ENCODE results near the gene FBXW7.

The FBXW7 gene

DNA sequence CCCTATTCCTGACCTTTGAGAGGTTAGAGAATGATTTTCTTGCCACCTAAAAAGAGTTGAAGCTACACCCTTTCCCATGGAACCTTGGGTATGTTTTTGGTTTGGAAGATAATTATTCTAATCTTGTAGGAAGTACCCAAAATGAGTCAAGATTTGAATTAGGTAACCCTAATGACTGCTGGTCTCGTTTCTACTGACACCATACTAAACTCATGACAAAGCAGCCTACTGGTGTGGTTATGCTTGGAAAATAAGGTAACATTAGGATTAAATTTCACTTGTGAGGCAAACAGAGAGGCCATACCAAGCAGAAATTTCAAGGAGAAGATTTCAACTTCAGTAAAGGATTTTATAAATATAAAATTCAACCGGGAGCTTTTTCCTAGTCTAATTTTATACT is 107.9 kb downstream of the FBXW7 start:
- no peak for DNase-seq (ENCODE audit: low spot score)

DNA sequence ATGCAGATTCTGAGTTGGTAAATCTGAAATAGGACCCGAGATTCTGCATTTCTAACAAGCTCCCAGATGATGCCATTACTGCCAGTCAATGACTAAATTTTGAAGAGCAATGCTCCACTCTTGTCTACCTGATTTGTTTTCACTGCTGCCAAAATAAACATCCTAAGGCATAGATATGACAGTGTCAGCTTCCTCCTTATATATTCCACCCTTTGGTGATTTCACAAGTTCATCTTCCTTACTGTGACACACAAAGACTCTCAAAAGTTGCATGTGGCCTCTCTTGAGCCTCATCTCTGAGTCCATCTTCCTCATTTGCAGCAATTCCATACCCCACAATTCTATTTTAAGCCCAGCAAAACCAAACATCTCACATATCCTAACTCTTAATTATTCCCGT is 110.9 kb downstream of the FBXW7 start:
- DNase-seq (ENCODE audit: low spot score) = no peak

DNA sequence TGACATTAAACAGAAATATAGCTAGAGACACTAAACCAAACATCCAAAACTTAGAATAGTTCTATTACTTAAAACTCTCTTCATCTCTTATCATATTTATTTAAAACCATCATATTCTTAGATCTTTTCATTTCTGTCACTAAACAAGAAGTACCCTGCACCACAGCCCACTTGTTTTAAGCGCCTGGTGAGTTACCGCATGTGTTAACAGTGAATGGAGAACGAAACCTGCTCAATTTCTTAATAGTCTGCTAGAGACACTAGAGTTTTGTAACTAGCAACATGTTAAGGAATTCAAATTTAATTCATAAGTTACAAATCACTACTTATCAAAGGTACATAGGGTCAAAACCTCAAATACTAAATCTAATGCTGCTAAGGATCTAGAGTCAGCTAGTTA is 111.5 kb downstream of the FBXW7 start:
- no peak for DNase-seq (ENCODE audit: low spot score)

DNA sequence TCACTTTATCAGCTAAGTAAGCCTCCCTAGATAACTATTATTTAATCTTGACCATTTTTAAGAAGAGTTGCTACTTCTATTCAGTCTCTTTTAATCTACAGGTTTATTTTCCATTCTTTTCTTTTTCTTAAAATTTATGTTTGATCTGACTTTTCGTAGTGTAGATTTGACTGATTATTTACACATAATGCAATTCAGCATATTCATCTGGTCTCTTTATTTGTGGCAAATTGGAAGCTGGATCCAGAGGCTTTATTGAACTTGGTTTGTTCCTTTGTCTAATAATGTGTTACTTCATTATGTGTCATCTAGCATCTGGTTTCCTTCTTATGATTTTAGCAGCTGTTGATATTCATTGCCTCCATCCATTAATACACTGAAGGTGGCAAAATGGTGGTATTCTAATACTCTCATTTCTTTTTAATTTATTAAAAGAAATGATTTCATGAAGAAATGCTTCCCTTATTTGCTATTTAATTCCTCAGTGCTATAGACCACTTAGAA is 113.0 kb downstream of the FBXW7 start:
- no peak for DNase-seq (ENCODE audit: low spot score)

DNA sequence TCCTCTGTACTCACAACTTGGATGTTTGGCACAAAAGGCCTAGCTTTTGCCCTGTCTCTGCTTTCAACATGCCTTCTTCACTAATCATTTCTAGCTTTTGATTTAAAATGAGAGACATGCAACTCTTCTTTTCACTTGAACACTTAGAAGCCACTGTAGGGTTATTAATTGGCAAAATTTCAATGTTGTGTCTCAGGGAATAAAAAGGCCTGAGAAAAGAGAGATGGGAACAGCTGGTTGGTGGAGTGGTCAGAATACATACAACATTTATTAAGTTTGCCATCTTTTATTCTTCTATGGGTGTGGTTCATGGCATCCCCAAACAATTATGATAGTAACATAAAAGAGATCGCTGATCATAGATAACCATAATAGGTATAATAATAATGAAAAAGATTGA is 114.3 kb downstream of the FBXW7 start:
- DNase-seq (ENCODE audit: low spot score) = no peak

DNA sequence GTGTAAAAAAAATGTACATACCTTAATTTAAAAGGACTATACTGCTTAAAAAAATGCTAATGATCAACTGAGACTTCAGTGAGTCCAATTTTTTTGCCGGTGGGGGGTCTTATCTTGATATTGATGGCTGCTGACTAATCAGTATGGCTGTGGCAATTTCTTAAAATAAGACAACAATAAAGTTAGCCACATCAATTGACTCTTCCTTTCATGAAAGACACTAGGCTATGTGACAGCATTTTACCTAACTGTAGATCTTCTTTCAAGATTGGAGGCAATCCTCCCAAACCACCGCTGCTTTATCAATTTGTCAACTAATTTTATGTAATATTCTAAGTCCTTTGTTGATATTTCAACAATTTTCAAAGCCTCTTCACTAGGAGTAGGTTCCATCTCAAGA is 116.1 kb downstream of the FBXW7 start:
- no peak for DNase-seq (ENCODE audit: low spot score)

DNA sequence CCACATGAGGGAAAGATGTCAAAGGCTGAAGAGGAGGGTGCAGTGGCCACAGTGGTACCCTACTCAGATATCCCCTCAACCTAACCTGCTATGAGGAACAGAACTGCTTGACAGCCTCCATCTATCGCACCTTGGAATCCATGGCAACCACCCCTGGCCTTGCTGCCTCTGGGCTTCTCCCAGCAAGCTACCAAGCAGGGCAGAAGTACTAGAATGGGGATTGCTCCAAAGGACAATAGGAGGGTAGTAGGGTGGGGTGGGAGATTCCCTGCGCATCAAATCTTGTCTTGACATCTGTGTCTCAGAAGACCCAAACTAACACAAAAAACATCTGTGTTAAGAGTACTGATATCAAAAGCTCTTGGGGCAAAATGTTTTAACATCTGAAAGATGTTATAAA is 118.2 kb downstream of the FBXW7 start:
- no peak for DNase-seq (ENCODE audit: low spot score)

DNA sequence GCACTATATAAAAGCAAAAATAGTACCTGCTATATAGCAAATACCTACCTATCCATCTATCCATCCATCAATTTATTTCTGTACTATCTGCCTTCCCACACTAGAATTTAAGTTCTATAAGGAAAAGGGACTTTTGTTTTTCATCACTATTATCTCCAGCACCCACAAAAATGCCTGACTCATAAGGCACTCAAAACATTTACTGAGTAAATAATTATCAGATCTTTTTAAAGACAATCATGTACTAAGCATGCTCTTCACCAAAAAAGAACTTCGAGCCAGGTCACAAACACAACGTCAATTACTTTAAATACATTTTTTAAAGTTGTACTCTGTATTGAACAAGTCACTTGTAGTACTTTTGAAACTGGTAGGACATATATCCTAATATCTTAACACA is 119.9 kb downstream of the FBXW7 start:
- DNase-seq (ENCODE audit: low spot score) = no peak

DNA sequence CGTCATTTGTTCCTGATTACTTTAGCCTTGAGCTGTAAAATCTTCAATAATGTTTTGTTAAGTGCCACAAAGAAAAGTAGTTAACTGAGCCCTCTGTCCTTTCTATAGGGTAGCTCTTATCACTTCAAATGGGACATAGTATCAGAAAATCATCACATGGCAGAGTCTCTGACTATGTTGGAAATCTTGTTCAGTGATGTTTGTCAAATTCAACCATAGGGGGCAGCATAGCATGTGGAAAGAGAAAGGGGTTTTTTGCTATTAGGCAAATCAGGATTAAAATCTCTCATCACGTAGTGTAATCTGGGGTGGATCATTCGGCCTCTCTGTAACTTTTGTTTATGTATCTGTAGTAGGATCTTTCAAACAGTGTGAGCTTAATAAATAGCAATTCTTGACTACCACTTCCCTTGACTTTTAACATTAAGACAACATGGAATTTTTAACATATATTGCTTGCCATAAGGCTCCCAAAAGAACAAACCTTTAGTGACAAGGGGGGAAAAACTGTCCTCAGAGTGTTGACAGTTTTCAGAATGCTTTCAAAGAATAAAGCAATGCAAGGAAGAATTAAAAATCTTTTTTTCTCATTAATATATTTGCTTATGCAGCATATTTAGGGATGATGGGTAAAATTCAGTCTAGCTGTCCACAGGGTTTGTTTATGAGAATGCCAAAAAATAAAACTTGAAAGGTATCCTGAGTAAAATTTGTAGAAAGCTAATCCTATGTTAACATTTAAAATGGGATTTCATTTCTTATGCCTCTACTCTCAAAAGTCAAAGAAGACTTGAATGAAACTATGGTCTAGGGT is 127.2 kb downstream of the FBXW7 start:
- peak; percentile 36 for DNase-seq (ENCODE audit: low spot score)

DNA sequence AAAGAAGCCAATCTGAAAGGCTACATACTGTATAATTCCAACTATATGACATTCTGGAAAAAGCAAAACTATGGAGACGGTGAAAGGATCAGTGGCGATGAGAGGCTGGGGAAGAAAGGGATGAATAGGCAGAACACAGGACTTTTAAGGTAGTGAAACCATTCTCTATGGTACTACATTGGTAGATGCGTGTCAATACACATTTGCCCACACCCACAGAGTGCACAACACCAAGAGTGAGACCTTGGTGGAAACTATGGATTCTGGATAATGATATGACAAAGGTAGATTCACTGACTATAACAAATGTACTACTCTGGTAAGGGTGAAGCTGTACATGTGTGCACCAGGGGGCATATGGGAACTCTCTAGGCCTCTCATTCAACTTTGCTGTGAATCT is 134.5 kb downstream of the FBXW7 start:
- DNase-seq (ENCODE audit: low spot score) = no peak

DNA sequence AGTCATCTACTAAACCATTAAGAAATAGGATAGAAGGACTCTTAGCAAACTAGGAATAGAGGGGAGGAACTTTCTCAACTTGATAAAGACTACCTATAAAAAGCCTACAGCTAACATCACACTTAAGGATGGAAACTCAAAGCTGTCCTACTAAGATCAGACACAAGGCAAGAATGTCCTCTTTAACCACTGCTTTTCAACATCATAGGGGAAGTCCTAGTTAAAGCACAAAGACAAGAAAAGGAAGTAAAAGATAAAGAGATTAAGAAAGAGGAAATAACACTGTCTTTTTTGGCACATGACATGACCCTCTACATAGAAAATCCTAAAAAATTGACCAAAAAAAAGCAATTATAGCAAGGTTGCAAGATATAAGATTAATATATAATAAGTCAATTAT is 136.6 kb downstream of the FBXW7 start:
- no peak for DNase-seq (ENCODE audit: low spot score)

DNA sequence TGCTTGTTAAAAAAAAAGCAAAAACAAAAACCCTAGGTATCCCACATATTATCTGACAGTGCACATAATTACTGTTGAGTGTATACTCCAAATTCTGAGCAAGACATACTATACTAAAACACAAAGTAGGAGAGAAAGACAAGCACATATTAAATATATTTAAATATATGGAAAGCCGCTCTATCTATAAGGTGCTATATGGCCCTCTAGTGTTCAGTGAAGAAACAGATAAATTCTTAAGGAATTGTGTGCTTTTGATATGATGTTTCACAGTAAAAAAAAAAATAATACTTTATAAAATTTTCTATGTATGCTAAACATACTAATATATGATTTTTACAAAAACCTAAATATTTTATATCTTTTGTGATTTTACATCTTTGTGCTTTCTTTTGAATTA is 137.8 kb downstream of the FBXW7 start:
- DNase-seq (ENCODE audit: low spot score) = peak; percentile 48

DNA sequence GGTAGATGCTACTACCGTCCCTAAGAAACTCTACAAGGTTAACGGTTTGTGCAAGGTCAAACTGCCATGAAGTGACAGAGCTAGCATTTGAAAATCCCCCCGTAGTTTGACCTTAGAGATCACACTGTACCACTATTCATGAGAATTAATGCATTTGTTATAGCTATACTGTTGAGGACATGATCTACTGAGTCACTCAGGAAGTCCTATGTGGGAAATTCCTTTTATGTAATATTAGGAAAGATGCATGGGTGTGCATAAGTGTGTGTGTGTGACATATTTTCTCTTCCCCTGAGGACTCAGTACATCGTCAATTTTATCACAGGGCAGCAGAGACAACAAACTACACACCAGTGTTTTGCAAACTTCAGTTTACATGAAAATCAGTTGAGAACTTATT is 141.1 kb downstream of the FBXW7 start:
- DNase-seq (ENCODE audit: low spot score) = no peak

DNA sequence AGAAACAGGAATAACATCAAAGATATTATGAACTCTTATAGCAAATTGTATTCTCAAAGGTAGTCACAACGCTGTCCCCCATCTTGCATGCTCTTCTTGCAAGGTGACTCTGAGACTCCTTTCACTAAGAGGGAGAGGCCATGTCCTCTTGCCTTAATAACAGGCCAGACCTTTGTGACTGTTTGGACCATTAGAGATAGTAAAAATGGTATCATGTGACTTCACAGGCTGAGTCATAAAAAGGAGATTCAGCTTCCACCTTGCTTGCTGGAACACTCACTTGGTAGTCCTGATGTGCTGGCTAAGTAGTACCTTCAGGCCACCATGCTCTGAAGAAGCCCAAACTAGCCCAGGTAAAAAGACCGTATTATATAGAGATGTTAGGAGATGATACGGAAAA is 143.8 kb downstream of the FBXW7 start:
- no peak for DNase-seq (ENCODE audit: low spot score)

DNA sequence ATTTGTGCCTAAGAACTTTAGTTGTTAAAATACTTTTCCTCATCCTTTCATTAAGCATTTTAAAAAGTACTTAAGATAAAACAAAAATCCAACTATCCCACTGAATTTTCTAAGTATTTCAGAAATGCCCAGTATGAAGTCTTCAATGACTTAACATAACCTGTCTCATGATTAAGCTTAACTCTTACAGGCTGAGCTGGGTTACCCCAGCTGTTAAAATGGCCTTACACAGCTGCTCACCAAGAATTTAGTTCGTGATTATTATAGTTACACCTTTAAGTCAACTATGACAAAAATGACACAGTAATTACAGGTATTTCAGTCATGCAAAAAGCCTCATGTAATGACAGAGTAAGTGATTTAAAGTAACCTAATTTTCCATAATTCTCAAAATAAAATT is 145.7 kb downstream of the FBXW7 start:
- DNase-seq (ENCODE audit: low spot score) = no peak

DNA sequence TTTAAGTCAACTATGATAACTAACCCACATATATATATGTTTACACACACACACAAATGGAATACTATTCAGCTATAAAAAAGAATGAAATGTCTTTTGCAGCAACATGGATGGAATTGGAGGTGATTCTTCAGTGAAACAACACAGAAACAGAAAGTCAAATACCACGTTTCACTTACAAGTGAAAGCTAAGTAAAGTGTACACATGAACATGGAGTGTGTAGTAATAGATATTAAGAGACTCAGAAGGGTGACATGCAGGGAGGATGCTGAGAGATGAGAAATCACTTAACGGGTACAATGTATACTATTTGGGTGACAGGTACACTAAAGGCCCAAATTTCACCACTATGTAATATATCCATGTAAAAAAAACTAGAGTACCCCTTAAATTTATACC is 146.5 kb downstream of the FBXW7 start:
- DNase-seq (ENCODE audit: low spot score) = no peak

DNA sequence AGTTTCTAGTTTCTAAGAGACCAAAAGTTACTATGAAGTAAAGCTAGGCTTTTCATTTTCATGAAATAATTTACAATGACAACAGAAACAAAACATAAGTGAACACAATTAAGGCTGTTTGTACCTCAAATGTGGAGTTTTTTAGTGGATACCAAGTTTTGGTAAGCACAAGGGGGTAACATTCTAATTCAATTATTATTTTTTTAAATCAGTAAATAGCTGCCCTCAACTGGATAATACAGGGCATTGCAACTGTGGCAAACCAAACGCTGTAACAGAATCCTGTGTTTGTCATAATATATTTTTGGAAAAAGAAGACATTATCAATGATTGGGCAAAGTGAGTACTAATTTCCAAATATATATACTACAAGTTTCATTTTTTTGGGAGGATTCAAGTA is 150.3 kb downstream of the FBXW7 start:
- peak; percentile 28 for DNase-seq (ENCODE audit: low spot score)

DNA sequence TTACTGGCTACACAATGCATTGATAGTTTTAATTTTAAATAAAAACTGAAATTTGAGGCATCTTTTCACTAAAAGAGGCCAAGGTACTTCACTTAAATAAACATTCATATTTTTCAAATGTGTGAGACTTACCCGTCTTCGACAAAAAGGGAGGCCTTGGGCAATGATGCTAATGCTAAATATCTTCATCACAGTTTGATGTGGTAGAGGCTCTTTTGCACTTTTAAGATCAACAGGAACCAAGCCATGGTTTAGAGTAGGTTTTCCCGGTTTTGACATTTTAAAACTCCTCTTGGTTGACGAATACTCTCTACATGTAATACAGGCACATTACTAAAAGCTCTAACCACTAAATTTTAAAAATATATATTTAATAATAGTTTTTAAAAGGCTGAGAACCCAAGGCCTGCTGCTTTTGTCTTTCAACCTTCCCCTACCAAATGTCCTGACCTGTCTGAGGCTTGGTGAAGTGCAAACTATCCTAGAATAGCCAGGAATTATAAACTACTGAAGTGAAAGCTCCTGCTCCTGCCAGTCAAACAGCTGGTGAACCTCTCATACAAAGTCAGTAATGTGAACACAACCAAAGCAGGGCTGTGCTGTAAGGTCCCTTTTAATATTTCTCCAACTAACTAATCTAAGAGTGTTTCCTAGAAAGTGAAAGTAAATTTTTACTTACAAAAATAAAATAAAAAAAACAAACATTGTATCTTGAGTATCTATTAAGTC is 153.7 kb downstream of the FBXW7 start:
- DNase-seq (ENCODE audit: low spot score) = no peak

DNA sequence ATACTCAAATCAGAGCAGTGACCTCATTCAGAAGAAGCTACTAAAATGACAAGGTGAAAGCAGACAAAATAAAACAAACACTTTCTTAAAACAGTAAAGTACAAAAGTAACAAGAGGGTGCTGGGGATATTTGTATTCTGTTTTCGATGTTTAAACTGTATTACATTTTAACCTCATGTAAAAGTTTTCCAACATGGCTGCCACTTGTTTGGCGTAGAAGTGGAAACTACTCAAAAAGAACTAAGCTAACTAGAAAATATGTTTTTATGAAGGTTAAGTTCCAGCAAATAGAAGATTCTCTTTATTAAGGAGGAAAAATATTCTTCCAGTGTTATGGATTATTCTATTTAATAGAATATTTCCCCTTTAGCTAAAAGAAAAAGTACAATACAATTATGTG is 155.0 kb downstream of the FBXW7 start:
- no peak for DNase-seq (ENCODE audit: low spot score)

DNA sequence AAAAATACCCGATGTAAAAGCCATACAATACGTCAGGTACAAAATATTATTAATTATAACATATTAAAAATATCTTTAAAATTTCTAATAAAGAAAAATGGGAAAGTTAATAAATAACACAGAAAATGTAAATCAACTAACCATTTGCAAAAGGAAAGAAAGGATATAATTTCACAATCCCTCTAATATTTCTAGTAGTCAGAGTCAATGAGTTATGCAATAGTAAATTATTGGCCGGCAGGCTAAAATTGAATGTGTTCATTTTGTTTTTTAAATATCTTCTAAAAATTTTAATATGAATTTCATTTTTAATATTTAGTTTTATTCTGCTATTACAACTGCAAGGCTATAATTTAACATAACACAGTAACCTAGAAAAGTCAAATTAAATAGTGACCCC is 155.7 kb downstream of the FBXW7 start:
- no peak for DNase-seq (ENCODE audit: low spot score)

DNA sequence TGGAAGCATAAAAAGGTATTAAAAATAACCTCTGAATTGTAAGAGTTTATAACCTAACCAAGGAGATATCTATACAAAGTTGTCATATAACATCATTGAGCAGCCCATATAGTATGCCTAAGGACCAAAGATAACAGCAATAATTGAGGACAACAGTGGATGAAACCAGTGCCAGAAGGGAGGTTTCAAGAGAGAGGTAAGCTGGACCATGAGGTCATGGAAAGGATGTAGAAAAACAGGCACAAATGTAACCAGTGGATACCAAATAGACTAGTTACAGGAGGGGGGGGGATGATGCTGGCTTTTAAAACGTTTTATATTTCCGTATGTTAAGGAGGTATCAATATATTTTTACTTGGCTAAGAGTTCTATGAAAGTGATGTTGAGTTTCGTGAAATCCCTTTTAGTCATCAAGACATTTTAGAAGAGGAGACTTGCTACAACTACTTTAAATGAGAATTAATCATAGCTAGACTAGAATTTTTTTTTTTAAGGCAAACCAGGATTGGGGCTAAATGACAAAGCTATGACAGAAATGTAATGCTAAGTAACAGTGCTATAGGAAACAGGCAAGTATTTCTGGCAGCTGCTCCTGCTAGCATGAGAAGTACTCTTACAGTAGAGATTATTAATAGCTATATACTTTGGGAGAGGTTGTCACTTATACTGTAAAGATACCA is 161.1 kb downstream of the FBXW7 start:
- DNase-seq (ENCODE audit: low spot score) = no peak

DNA sequence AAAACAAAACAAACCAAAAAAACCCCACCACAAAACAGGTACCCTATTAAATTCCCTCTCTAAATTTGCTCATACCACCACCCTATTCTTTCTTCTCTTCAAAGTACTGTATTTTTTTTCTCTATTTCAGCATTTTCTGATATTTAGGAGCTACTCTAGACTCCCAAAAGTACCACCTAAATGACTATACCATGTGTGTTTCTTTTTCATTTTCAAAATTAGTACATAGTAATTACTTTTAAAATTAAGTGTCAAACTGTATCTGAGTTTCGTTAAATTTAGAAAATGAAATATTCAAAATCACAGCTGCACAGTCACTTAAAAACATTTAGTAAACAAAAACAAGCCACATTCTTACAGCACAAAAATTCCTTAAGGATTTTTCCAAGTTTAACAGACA is 161.7 kb downstream of the FBXW7 start:
- DNase-seq (ENCODE audit: low spot score) = no peak

DNA sequence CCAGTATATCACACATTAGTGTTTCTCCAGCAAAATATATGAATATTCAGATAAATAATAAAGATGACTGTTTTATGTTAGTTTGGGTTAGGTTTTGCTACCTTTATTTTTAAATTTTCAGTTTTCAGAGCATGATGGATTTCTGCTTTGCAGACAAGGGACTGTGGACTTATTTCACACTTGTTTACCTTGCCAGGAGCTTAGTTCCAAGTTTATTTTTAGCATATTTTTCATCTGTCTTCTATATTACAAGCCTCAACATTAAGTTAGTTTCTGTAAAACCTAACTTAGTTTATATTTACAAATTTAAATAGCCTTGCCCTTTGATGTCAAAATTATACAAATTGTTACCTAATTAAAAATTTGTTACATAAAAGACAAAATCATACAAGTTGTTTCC is 163.4 kb downstream of the FBXW7 start:
- DNase-seq (ENCODE audit: low spot score) = no peak
